Epithelial cell of proximal tubule (primary cell): Measurements from ENCODE around the gene FUNDC1. TPM values are rescaled to one million over a fixed set of nuclear protein-coding genes. Genes with fewer than 3 reads are reported as not detected.

Experiments used
- DNase-seq: peaks from one replicate; pipeline ENCODE4 v3.0.0-alpha.2; 2011; ENCODE audit warnings: low read depth
- H3K4me3 ChIP-seq: 2 replicates; pipeline ENCODE4 v1.5.1; 2011; ENCODE audit warnings: low read depth, mild to moderate bottlenecking, low read length
- total RNA-seq: library from RNA; depleted of rRNA; stranded (reverse); fragments of >200 nt; gene quantifications from 2 replicates; pipeline ENCODE4 v1.2.3, GENCODE V29; 2015
- TF ChIP-seq, protein P1 (sequence below): conservative IDR thresholded peaks from 2 replicates; pipeline ENCODE4 v1.5.1; 2012; ENCODE audit warnings: low read depth, mild to moderate bottlenecking, low read length

Gene FUNDC1
- total RNA-seq, 1 donor from 2014 or later: 22.2 TPM

DNA sequence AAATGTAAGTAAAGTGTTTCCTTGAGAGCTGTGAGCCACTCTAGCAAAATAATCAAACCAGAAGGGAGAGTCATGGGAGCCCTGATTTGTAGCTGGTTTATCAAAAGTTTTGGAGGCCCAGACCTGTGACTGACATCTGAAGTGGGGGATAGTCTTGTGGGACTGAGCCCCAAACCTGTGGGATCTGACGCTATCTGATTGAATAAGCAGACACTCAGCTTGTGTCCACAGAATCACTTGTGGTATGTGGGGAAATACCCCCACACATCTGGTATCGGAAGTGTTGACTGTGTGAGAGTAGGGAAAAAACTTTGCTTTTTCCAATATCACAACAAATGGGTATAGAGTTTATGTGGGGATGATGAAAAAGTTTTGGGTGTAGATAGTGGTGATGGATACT is 35.4 kb downstream of the FUNDC1 start:
- TF ChIP-seq, protein P1, sequence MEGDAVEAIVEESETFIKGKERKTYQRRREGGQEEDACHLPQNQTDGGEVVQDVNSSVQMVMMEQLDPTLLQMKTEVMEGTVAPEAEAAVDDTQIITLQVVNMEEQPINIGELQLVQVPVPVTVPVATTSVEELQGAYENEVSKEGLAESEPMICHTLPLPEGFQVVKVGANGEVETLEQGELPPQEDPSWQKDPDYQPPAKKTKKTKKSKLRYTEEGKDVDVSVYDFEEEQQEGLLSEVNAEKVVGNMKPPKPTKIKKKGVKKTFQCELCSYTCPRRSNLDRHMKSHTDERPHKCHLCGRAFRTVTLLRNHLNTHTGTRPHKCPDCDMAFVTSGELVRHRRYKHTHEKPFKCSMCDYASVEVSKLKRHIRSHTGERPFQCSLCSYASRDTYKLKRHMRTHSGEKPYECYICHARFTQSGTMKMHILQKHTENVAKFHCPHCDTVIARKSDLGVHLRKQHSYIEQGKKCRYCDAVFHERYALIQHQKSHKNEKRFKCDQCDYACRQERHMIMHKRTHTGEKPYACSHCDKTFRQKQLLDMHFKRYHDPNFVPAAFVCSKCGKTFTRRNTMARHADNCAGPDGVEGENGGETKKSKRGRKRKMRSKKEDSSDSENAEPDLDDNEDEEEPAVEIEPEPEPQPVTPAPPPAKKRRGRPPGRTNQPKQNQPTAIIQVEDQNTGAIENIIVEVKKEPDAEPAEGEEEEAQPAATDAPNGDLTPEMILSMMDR: no peak
- no peak for DNase-seq
- H3K4me3 ChIP-seq: no peak overlapping the region

DNA sequence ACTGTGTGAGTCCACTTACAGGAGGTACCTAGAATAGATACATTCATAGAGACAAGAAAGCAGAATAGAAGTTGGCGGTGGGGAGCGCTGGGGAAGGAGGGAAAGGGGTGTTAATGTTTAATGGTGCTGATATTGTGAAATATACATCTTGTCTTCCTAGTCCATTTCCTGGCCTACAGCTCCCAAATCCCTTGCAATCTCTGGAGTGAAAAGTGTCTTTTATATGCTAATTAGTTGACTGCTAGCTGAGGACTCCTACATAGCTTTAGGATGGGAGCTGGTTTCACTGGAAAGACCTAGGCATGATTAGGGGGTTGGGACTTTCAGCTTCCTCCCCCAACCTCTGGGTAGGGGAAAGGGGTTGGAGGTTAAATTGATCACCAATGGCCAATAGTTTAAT is 36.0 kb downstream of the FUNDC1 start:
- peak; percentile 12 for DNase-seq
- no peak overlapping the region for H3K4me3 ChIP-seq
- TF ChIP-seq, protein P1: no peak

DNA sequence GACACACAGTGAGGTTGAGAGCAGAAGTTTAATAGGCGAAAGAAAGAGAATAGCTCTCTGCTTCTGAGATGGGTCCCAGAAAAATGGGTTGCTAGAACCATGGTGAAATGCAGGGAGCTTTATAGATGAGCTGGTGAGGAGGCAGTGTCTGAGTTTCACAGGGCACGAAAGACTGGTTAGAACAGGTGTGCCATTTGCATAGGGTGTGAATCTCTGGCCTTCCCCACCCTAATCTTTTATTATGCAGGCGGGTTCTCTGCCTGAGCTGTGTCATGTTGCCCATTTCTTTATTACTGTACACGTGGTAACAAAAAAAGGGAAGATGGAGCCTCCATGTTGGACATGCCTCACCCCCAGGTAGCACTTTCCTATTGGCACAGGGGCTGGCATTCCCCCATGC is 39.1 kb downstream of the FUNDC1 start:
- no peak for DNase-seq
- TF ChIP-seq, protein P1: no peak
- no peak overlapping the region for H3K4me3 ChIP-seq

DNA sequence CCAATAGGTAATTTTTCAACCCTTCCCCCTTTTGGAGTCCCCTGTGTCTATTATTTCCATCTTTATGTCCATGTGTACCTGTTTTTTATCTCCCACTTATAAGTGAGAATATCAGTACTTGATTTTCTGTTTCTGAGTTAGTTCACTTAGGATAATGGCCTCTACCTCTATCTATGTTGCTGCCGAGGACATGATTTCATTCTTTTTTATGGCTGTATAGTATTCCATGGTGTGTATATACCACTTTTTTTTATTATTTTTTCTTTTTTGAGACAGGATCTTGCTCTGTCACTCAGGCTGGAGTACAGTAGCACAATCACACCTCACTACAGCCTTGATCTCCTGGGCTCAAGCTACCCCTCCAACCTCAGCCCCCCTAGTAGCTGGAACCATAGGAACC is 47.6 kb downstream of the FUNDC1 start:
- TF ChIP-seq, protein P1: no peak
- no peak for DNase-seq
- H3K4me3 ChIP-seq: no peak overlapping the region

DNA sequence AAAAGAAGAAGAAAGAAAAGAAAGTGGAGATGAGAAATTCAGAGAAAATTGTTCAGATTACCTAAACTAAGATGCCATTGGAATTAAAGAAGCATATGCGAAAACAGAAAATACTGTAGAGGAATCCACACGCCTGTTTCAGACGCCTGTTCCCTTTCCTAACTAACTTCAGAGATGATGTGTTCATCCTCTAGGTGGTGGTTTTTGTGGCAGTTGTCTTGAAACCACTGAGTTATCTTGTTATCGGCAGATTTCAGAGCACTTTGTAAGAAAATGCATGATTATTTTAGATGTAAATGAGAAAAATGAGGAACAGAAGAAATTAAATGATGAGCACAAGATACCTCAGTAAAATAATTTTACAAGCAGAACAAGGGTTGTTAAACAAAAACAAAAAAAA is 48.3 kb downstream of the FUNDC1 start:
- no peak for DNase-seq
- TF ChIP-seq, protein P1: no peak
- no peak overlapping the region for H3K4me3 ChIP-seq

DNA sequence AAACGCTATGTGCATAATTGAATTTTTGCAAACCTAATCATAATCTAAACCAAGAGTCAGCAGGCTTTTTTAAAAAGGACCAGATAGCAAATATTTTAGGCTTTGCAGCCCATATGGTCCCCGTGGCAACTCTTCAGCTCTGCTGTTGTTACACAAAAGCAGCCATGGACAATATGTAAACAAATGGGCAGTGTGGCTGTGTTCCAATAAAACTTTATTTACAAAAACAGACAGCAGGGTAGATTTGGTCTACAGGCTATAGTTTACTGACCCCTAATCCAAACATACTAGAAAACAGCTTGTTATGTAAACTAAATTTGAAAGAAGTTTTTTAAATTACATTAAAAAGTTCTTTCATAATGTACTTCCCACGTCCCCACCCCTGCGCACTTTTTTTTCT is 53.1 kb downstream of the FUNDC1 start:
- DNase-seq: no peak

DNA sequence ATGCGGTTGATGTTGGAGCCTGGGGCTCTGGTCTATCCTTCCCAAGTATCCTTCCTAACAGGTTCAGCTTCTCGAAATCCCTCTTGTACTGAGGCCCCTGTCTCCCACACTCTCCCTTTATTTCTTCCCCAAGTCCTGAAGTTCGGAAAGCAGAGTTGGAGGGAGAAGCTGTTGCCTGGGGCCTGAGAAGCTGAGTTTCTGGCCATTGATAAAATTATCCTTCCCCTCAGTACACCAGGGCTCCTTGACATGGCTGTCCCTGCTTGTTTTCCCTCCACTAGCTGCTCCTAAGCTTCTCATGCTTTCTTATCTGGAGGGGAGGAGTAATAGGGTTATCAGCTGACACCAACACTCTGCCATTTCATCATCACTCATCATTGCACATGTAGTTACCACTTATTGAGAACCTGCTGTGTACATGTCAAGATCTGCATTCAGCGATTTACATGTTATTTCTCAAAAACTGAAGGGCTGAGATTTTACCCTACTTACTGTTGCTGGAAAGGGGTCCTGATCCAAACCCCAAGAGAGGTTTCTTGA is 58.0 kb downstream of the FUNDC1 start:
- no peak overlapping the region for H3K4me3 ChIP-seq
- DNase-seq: no peak
- TF ChIP-seq, protein P1: no peak

More for the DNA sequence above, 53.1 kb downstream of the FUNDC1 start:
- TF ChIP-seq, protein P1: no peak
- no peak overlapping the region for H3K4me3 ChIP-seq
